Activated CD8-positive, alpha-beta memory T cell treated with anti-CD3 and anti-CD28 coated beads for 1 hour (primary cell): ENCODE measurements around the gene COG2.
"Not testable (repeated sequence)": the region's sequence is repeated elsewhere in the genome, so short reads cannot be mapped to it uniquely, and the experiment has no call there.

Experiments
- DNase-seq, 2 donors: peaks; one replicate each; pipeline ENCODE4 v3.0.0-alpha.2; 2020; ENCODE audit warnings: low read depth in 1 of 2; ENCODE audit errors: extremely low read depth in 1 of 2

COG2 gene

GRCh38 chr1:230626232-230626631, 16.0 kb upstream of the COG2 start:
- DNase-seq: no peak

- no peak for DNase-seq
Measured at GRCh38 chr1:230627767-230628166, 14.5 kb upstream of the COG2 start.

GRCh38 chr1:230629511-230629910, 12.8 kb upstream of the COG2 start:
- DNase-seq: no peak

GRCh38 chr1:230631477-230631876, 10.8 kb upstream of the COG2 start:
- no peak for DNase-seq

- DNase-seq: no peak
Measured at GRCh38 chr1:230632273-230632873, 9.9 kb upstream of the COG2 start.

GRCh38 chr1:230633469-230633868, 8.8 kb upstream of the COG2 start:
- DNase-seq: no peak

GRCh38 chr1:230634384-230634783, 7.9 kb upstream of the COG2 start:
- DNase-seq: no peak

GRCh38 chr1:230636575-230637148, 5.6 kb upstream of the COG2 start:
- DNase-seq: no peak

- DNase-seq: no peak
Measured at GRCh38 chr1:230639714-230640209, 2.5 kb upstream of the COG2 start.

GRCh38 chr1:230641346-230641745, 935 bp upstream of the COG2 start:
- DNase-seq: no peak

- DNase-seq: no peak
Measured at GRCh38 chr1:230641900-230642262, 400 bp upstream of the COG2 start.

- DNase-seq: no peak
Measured at GRCh38 chr1:230643908-230644307, 1.6 kb downstream of the COG2 start.

- no peak for DNase-seq
Measured at GRCh38 chr1:230646710-230647302, 4.5 kb downstream of the COG2 start.

GRCh38 chr1:230647321-230647720, 5.0 kb downstream of the COG2 start:
- DNase-seq: no peak

GRCh38 chr1:230648114-230648513, 5.8 kb downstream of the COG2 start:
- DNase-seq: no peak

GRCh38 chr1:230650300-230650699, 8.0 kb downstream of the COG2 start:
- no peak for DNase-seq

GRCh38 chr1:230651235-230651634, 9.0 kb downstream of the COG2 start:
- DNase-seq: no peak

- not testable (repeated sequence) for DNase-seq
Measured at GRCh38 chr1:230656719-230657118, 14.4 kb downstream of the COG2 start.

GRCh38 chr1:230658103-230658502, 15.8 kb downstream of the COG2 start:
- DNase-seq: not testable (repeated sequence)

GRCh38 chr1:230658691-230659090, 16.4 kb downstream of the COG2 start:
- no peak for DNase-seq

GRCh38 chr1:230661976-230662375, 19.7 kb downstream of the COG2 start:
- DNase-seq: no peak

- no peak for DNase-seq
Measured at GRCh38 chr1:230668227-230668626, 25.9 kb downstream of the COG2 start.
